Spleen (tissue), 11 donors: Measurements from ENCODE around the gene BLTP3A. TPM values are rescaled to one million over a fixed set of nuclear protein-coding genes. Genes with fewer than 3 reads are reported as not detected.

Source experiments
- DNase-seq: peaks from one replicate; pipeline ENCODE4 v3.0.0-alpha.2; 2020
- H3K27ac ChIP-seq, 8 donors: fragments of 200-600 bp; sonication (generic) in 7 of 8; 1 replicate in 4 of 8; 2 replicates in 4 of 8; pipeline versions ENCODE4 v1.5.0 to v1.8.0; 2016 to 2021; ENCODE audit warnings: inconsistent platforms in 4 of 8, mild to moderate bottlenecking in 4 of 8, moderate library complexity in 1 of 8
- H3K27me3 ChIP-seq, 7 donors: fragments of 200-600 bp; sonication (generic) in 6 of 7; replicated peaks in 1 of 7; 1 replicate in 4 of 7; 2 replicates in 3 of 7; pipeline versions ENCODE4 v1.5.0 to v1.8.0; 2016 to 2021; ENCODE audit warnings: inconsistent platforms in 3 of 7, mild to moderate bottlenecking in 1 of 7
- H3K36me3 ChIP-seq, 6 donors: fragments of 200-600 bp; sonication (generic) in 5 of 6; 1 replicate in 4 of 6; 2 replicates in 2 of 6; pipeline versions ENCODE4 v1.5.0 to v1.8.0; 2016 to 2021; ENCODE audit warnings: inconsistent platforms in 2 of 6
- H3K4me1 ChIP-seq, 6 donors: fragments of 200-600 bp; sonication (generic) in 5 of 6; 1 replicate in 3 of 6; 2 replicates in 3 of 6; pipeline versions ENCODE4 v1.5.0 to v1.8.0; 2016 to 2021; ENCODE audit warnings: inconsistent platforms in 3 of 6
- H3K4me3 ChIP-seq, 8 donors: fragments of 200-600 bp; sonication (generic) in 7 of 8; 1 replicate in 4 of 8; 2 replicates in 4 of 8; pipeline versions ENCODE4 v1.5.0 to v1.8.0; 2016 to 2021; ENCODE audit warnings: inconsistent platforms in 4 of 8, mild to moderate bottlenecking in 4 of 8, moderate library complexity in 2 of 8
- H3K9me3 ChIP-seq, 8 donors: fragments of 200-600 bp; sonication (generic) in 7 of 8; 1 replicate in 4 of 8; 2 replicates in 4 of 8; pipeline versions ENCODE4 v1.5.0 to v1.8.0; 2016 to 2021; ENCODE audit warnings: inconsistent platforms in 4 of 8
- POLR2A ChIP-seq, 3 donors: fragments of 450-650 bp; IDR thresholded peaks; one replicate each; pipeline ENCODE4 v1.5.1; 2017; ENCODE audit warnings: antibody characterized with exemption in 3 of 3, mild to moderate bottlenecking in 1 of 3
- POLR2AphosphoS5 ChIP-seq, 3 donors: sonication (generic); formaldehyde crosslinking; IDR thresholded peaks; one replicate each; pipeline ENCODE4 v1.5.1; 2017; ENCODE audit warnings: antibody characterized with exemption in 3 of 3
- WGBS, 5 donors: extraction: QIAGEN DNeasy Blood & Tissue Kit in 3 of 5; methylation state at CpG; one replicate each; pipeline versions ENCODE4 v1.1.5 to v1.1.7; 2013 to 2018; 5-methylcytosine and 5-hydroxymethylcytosine counted together
- intact Hi-C: fragments of 100-400 bp; cut with DNase I; formaldehyde crosslinking; loops from one replicate; pipeline ENCODE4 v1.15.0; 2023; ENCODE audit warnings: low total_unique reads
- polyA plus RNA-seq, 3 donors: library from polyadenylated mRNA; stranded (reverse); fragments of 200-250 nt; gene quantifications; one replicate each; pipeline ENCODE4 v1.2.1, GENCODE V29; 2013
- small RNA-seq, 4 donors: library from RNA; depleted of rRNA; stranded (forward); fragments of <200 nt; gene quantifications; one replicate each; pipeline ENCODE3, GENCODE V24; 2016
- total RNA-seq, 7 donors: library from RNA; depleted of rRNA in 3 of 7; stranded (reverse); fragments of >200 nt in 3 of 7; fragmentation: NEBNext Ultra II Directional in 4 of 7; extraction: Animal tissue kit (Norgen Biotek cat#: 25700) in 4 of 7; gene quantifications; one replicate each; pipeline versions ENCODE4 v1.1.0 to v1.2.1, GENCODE V29; 2016 to 2021
- TF ChIP-seq, protein P1 (sequence below), 11 experiments: fragments of 200-600 bp in 7 of 11; fragments of 450-650 bp in 4 of 11; sonication (generic) in 4 of 11; IDR thresholded peaks in 8 of 11; conservative IDR thresholded peaks in 3 of 11; 1 replicate in 7 of 11; 2 replicates in 4 of 11; pipeline versions ENCODE4 v1.4.0 to v1.8.0; 2016 to 2021; ENCODE audit warnings: antibody characterized with exemption in 11 of 11, inconsistent platforms in 4 of 11, mild to moderate bottlenecking in 1 of 11
- donor health status: healthy with polysubstance abuse.
- donor health status: DM: no; HTN: no; CAD: no; lungs with moderate emphysema.
- donor health status: DM: no; HTN: no; CAD: no.
- donor health status: Bipolar disorder and iron deficiency.
- donor health status: healthy.
- donor health status: DM: no; HTN: no; CAD: no.
- donor health status: DM: yes; HTN: yes; CAD: no.

BLTP3A gene
- total and polyA plus RNA-seq, 10 donors: 1.5 to 21.2 (median 15.6) TPM

- no peak overlapping the region for H3K27ac ChIP-seq
- H3K36me3 ChIP-seq: peaks cover 2 to 81% (median 27%) of the 10 kb centered on the region in 6 donors
- TF ChIP-seq POLR2AphosphoS5 (IDR thresholded peaks at IDR 0.05): no peak
- TF ChIP-seq, protein P1, sequence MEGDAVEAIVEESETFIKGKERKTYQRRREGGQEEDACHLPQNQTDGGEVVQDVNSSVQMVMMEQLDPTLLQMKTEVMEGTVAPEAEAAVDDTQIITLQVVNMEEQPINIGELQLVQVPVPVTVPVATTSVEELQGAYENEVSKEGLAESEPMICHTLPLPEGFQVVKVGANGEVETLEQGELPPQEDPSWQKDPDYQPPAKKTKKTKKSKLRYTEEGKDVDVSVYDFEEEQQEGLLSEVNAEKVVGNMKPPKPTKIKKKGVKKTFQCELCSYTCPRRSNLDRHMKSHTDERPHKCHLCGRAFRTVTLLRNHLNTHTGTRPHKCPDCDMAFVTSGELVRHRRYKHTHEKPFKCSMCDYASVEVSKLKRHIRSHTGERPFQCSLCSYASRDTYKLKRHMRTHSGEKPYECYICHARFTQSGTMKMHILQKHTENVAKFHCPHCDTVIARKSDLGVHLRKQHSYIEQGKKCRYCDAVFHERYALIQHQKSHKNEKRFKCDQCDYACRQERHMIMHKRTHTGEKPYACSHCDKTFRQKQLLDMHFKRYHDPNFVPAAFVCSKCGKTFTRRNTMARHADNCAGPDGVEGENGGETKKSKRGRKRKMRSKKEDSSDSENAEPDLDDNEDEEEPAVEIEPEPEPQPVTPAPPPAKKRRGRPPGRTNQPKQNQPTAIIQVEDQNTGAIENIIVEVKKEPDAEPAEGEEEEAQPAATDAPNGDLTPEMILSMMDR (IDR thresholded peaks at IDR 0.05 in 8 of 11, conservative IDR thresholded peaks at IDR 0.05 in 3 of 11): no peak
- no peak for TF ChIP-seq POLR2A (IDR thresholded peaks at IDR 0.05)
- no peak overlapping the region for H3K4me3 ChIP-seq
- H3K4me1 ChIP-seq: peaks cover 0 to 14% (median 0%) of the 10 kb centered on the region in 6 donors
- no peak for DNase-seq
- intact Hi-C loops: no loop called here
- no peaks in the 10 kb centered on the region for H3K9me3 ChIP-seq
- no peaks in the 10 kb centered on the region for H3K27me3 ChIP-seq
These were observed 45.6 kb downstream of the BLTP3A start for GRCh38 chr6:34837528-34837927.

GRCh38 chr6:34839666-34840352 is 47.9 kb downstream of the BLTP3A start:
- peaks cover 0 to 14% (median 0%) of the 10 kb centered on the region in 6 donors for H3K4me1 ChIP-seq
- peaks cover 2 to 70% (median 23%) of the 10 kb centered on the region in 6 donors for H3K36me3 ChIP-seq
- no peaks in the 10 kb centered on the region for H3K27me3 ChIP-seq
- 93 to 97% (median 97%) methylated on average over 13 to 15 of the region's 15 CpGs for WGBS, 5 donors
- intact Hi-C loops: no loop called here
- no peak for DNase-seq
- H3K4me3 ChIP-seq: no peak overlapping the region
- H3K9me3 ChIP-seq: no peaks in the 10 kb centered on the region
- peak in 1 of 3 donors; percentile 13 for TF ChIP-seq POLR2AphosphoS5 (IDR thresholded peaks at IDR 0.05)
- no peak for TF ChIP-seq POLR2A (IDR thresholded peaks at IDR 0.05)
- TF ChIP-seq, protein P1 (IDR thresholded peaks at IDR 0.05 in 8 of 11, conservative IDR thresholded peaks at IDR 0.05 in 3 of 11): no peak
- H3K27ac ChIP-seq: no peak overlapping the region

Small RNA genes lying within 50 kb of the gene (small RNA-seq; reads per million reads assigned to genes)
- 0 reads per million in 4 donors for gene RF00019

Other genes starting within 250 kb of the BLTP3A start
- under 1 TPM in 1 of 7 donors, not detected in 6; 0.32 TPM for gene SPDEF, start 235.8 kb upstream of the BLTP3A start, total RNA-seq
- under 1 TPM in 2 of 3 donors, not detected in 1; 0.03 to 0.13 TPM for gene SPDEF, start 235.8 kb upstream of the BLTP3A start, polyA plus RNA-seq
- 10 to 100 TPM; 49.4 to 75.5 (median 64.2) TPM for gene ILRUN, start 95.3 kb upstream of the BLTP3A start, total RNA-seq
- 10 to 100 TPM; 14.6 to 44.3 (median 19.2) TPM for gene ILRUN, start 95.3 kb upstream of the BLTP3A start, polyA plus RNA-seq
- gene SNRPC, start 34.6 kb upstream of the BLTP3A start, total RNA-seq: 10 to 100 TPM; 44.2 to 74.4 (median 50.5) TPM
- gene SNRPC, start 34.6 kb upstream of the BLTP3A start, polyA plus RNA-seq: 100 to 1,000 TPM in 2 of 3 donors, 10 to 100 TPM in 1; 88.5 to 132 (median 127) TPM
- 10 to 100 TPM; 19.1 to 27.7 (median 24.9) TPM for gene TAF11, start 96.0 kb downstream of the BLTP3A start, total RNA-seq
- 10 to 100 TPM; 34.3 to 56.3 (median 41.5) TPM for gene TAF11, start 96.0 kb downstream of the BLTP3A start, polyA plus RNA-seq
- 10 to 100 TPM; 32.0 to 68.9 (median 55.5) TPM for gene ANKS1A, start 97.2 kb downstream of the BLTP3A start, total RNA-seq
- 10 to 100 TPM in 1 of 3 donors, 1 to 10 TPM in 2; 5.1 to 15.0 (median 8.4) TPM for gene ANKS1A, start 97.2 kb downstream of the BLTP3A start, polyA plus RNA-seq